GM18951 (cell line): ENCODE results near the gene MYO3B.
"Not testable (repeated sequence)": the region's sequence is repeated elsewhere in the genome, so short reads cannot be mapped to it uniquely, and the experiment has no call there.

Source experiments
- POLR2A ChIP-seq: IDR thresholded peaks from 4 replicates; pipeline ENCODE4 v1.6.1; 2011; ENCODE audit warnings: mild to moderate bottlenecking; ENCODE audit not compliant: insufficient read length, insufficient read depth; ENCODE audit errors: extremely low read depth
- in situ Hi-C: fragments of 300-500 bp; cut with MboI; formaldehyde crosslinking; loops from one replicate; pipeline ENCODE4 v1.12.0; 2022; ENCODE audit warnings: low sequenced_read_pairs, mixed read lengths, inconsistent platforms; ENCODE audit not compliant: unreplicated experiment

MYO3B gene

DNA sequence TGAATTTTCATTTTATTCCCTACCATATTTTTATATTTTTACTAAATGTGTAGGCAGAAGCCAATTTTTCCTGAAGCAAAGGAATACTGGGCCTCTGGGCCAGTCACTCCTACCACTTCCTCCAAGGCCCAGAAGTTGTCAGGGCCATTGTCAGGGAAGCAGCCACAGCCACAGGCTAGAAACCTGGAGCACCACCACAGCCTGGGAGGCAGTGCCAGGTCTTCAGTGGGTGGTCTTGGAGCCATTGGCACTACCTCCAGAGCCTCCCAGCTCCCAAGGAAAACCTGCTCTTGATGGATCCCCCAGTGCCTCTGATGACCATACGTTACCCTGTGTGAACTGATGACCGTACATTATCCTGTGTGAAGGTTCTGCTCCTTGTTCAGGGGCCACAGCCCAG lies 401.6 kb downstream of the MYO3B start:
- no peak for TF ChIP-seq POLR2A
- in situ Hi-C loops = no loop called here

DNA sequence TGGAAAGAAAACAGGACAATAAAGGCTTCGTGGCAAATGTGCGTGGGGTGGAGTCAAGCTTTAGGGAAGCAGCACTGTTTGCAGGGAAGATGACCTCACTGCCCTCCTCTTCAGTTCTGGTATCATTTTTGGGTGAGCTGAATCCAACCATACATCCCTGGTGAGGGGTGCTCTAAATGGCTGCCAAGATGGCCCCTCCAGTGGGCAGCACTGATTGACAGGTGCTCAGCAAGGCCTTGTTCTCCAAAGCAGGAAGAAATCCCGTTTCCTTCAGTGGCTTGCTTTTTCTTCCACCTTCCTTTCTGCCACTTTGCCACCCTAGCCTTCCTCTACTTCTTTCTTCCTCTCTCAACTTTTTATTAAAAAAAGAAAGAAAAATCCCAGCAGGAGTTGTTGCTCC lies 404.4 kb downstream of the MYO3B start:
- no peak for TF ChIP-seq POLR2A
- in situ Hi-C loops = no loop called here

DNA sequence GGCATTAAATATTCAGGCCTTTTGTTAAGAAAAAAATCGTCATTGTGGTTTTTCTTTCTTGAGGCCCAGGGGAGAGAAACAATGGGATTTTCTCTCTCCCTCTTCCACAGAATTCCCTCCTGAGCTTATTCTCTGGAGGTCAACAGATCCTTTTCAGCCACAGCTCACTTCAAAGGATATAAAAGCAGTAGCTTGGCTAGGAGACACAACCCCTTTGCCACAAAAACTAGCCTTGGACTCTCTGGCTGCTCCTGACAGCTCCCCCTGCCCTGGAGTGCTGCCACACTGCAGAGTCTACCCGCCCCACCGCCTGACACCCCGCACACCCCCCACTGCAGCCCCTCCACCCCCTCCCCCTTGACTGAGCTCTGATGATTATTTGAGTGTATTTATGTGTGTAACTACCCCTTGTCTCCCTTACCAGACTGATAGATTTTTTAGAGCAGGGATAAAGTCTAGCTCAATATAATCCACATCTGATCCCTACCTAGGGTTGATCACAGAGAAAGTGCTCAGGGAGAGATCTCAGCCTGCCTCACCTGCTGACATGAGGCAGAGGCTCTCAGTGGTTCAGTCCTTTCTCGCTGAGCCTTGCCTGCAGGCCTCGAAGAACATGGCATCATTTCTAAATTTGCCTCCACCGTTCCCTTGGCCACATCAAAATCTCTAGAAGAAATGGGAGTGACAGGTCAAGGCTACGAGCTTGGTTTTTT lies 405.0 kb downstream of the MYO3B start:
- TF ChIP-seq POLR2A = no peak
- in situ Hi-C loops = no loop called here

DNA sequence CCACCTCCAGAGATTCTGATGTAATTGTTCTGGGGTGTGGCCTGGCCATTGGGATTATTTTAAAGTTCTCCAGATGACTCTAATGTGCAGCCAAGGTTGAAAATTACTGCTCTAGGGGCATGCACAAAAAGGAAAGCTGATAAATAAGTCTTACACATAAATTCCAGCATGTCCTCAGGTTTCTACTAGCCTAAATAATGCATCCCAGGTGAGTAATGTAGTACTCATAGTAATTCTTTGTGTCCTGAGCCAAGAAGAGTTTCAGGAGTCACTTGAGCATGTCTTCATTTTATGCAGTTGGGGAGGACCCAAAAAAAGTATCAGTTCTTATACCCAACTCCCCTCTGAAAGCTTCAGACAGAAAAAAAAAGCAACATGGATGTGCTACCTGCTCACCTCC lies 407.1 kb downstream of the MYO3B start:
- in situ Hi-C loops = no loop called here
- TF ChIP-seq POLR2A = no peak

DNA sequence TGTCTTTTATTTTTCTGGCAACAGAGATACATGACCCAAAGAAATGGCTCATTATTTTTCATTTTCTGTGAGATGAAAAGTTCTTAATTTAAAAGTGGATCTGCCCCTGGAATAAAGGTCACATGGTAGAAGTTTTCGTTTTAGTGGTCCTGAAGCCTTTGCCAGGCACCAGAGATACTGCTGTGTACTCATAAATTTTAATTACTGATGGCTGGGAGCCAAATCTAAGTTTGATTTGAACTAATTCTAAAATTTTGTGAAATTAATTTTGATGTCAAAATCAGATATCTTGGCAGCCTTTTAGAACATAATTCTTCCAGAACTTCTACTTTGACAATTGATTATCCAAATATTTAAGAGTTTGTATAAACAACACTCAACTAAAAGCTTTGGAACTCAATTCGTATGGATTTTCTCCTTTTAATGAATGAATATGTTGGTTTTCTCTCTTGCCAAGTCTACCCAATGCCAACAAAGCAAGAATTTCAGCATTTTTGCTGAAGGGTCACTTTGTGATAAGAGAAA lies 408.7 kb downstream of the MYO3B start:
- no peak for TF ChIP-seq POLR2A
- in situ Hi-C loops = no loop called here

DNA sequence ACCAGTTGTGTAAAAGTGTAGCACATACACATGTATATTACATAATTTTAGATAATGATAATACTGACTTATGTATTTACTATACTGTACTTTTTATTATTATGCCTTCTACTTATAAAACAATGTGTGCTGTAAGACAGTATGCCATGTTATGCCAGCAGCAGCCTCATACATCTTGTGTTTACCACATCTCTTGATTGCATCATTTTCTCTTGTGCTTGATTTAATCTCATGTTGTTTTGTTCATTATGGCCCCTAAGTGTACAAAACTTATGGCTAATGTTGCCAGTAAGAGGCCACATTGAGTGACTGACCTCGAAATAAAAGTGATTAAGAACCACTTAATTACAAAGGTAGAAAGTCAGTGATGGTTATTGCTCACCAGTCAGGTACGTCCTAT lies 409.2 kb downstream of the MYO3B start:
- in situ Hi-C loops = no loop called here
- no peak for TF ChIP-seq POLR2A

DNA sequence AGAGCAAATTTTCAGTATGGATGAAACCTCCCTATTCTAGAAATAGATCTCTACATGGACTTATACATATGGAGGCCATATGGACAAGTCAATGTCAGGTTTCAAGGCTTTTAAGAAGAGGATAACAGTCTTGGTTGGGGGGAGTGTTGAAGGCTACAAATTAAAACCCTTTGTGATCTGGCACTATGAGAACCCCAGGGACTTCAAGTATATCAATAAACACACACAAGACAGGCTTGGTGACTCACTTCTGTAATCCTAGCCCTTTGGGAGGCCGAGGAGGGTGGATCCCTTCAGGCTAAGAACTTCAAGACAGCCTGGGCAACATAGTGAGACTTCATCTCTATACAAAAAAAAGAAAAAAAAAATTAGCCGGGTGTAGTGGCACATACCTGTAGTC lies 410.0 kb downstream of the MYO3B start:
- TF ChIP-seq POLR2A = no peak
- in situ Hi-C loops = no loop called here

DNA sequence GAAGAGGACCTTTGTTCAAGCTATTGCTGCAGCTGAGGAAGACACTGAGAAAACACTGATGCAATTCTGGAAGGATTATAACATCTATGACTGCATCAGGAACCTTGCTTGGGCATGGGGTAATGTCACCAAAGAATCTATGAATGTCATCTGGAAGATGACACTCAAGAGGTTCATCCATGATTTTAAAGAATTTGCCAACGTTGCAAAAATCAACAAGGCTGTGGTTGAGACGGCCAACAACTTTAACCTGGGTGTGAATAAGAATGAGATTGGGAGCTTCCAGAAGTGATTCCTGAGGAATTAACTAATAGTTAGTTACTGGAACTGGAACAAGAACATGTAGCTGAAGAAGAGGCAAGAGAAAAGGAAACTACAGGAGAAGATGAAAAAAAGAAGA lies 410.8 kb downstream of the MYO3B start:
- in situ Hi-C loops = no loop called here
- TF ChIP-seq POLR2A = no peak

DNA sequence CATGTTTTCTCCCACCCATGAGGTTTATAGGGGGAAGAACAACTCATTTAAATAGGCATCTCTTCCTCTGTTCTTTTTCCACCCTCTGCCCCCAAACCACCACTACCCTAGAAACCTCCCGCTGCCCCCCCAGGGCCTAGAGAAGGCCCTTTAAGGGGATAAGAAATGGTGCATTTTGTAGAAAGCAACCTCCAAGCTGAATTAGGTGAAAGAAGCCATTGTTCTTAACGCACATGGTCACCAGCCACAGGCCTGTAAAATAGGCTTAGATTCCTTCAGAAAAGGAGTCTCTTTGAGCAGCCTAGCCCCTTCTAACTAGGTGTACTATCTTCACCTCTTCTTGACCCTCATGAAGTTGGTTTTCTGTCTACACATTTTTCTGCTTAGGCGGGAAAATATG lies 418.6 kb downstream of the MYO3B start:
- no peak for TF ChIP-seq POLR2A
- in situ Hi-C loops = no loop called here

DNA sequence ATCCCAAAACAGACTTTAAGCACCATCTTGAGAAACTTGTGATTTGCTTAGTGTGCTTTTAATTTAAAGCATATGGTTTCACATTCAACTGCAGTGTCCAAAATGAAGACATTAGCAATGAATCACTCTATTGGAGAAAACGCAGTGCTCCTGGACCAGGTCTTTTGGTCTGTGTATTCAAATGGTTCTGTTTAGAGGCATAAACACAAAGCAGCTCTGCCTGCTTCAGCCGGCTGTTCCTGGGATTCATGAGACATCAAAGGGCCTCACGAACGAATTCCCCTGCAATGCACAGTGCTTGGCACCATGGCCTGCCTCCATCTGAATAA lies 420.1 kb downstream of the MYO3B start:
- TF ChIP-seq POLR2A = no peak
- in situ Hi-C loops = no loop called here

DNA sequence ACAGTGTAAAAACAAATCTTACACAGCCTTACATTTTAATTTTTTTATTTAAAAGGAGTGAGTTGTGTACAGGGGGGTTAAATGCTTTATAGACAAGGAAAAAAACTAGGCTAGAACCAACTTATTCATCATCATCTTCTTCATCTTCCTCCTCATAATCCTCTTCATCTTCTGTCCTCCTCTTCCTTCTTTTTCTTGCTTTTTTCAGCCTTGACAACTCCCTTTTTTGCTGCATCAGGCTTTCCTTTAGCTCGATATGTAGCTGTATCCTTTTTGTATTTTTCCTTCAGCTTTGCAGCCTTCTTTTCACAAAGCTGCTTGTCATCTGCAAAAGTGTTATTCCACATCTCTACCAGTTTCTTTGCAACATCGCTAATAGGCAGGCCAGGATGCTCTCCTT lies 423.5 kb downstream of the MYO3B start:
- in situ Hi-C loops = no loop called here
- TF ChIP-seq POLR2A = no peak

DNA sequence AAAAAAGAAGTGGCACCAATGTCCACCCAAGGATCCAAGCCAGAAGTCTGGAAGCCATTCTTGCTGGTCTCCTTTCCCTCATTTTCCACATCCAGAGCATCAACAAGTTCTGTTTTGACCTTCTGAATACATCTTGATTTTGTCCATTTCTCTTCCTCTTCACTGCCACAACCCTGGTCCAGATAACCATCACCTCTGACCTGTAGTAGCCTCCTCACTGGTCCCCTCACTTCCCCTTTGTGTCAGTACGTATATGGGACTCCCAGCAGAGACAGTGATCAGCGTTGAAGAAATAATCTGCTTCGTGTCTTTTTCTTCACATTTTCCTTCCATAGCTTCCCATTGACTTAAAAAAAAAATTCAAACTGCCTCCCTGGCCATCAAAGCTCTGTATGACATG lies 427.9 kb downstream of the MYO3B start:
- TF ChIP-seq POLR2A = no peak
- in situ Hi-C loops = no loop called here

DNA sequence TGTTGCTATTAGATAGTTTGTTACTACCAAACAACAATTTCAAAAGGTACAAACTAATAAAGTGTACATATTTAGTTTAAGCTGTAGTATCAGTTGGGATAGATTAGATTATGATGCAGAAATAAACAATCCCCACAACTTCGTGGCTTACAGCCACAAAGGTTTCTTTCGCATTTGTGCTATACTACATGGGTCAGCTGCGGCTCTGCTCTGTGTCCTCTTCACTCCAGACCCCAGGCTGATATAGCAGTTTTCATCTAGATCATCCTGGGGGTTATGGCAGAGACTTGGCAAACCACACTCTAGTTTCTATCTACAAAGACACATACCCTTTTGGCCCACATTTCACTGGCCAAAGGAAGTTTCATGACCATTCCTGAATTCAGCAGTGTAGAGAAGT lies 429.2 kb downstream of the MYO3B start:
- no peak for TF ChIP-seq POLR2A
- in situ Hi-C loops = no loop called here

DNA sequence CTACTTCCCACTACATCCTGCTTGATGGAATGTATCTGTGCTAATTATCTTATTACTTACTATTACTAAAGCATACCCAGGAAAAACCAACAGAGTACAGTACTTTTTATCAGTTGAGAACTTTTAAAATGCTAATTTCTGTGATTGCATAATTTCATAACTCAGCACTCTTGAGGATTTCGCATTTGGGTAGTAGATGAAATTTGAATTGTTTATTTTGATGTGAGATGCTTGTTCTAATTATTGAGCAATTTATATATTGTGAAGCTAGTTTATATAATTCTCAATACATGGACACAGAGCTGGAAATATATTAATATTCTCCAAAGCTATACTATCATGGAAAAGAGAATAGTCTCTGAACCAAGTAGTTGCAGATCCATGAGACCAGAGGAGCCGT lies 432.7 kb downstream of the MYO3B start:
- TF ChIP-seq POLR2A = no peak
- in situ Hi-C loops = no loop called here

DNA sequence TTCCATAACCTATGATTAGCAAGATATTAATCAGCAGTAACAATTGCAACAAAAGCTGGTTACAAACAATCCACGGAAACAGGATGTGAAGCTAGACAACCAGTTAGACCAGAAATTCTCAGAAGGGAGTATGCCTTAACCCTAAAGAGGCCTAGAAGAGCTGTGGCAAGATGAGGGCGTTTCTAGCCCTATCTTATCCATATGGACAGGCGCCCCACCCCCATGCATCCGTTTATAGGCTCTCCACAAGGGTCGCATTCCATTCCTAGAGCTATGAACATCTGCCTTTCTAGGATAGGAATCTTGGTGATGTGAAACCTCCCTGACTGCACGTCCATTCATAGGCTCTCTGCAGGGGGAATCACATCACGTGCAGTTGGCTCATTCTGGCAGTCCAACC lies 441.0 kb downstream of the MYO3B start:
- in situ Hi-C loops = not testable (repeated sequence)

DNA sequence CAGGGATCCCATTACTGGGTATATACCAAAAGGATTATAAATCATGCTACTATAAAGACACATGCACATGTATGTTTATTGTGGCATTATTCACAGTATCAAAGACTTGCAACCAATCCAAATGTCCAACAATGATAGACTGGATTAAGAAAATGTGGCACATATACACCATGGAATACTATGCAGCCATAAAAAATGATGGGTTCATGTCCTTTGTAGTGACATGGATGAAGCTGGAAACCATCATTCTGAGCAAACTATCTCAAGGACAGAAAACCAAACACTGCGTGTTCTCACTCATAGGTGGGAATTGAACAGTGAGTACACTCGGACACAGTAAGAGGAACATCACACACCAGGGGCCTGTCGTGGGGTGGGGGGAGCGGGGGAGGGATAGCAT lies 457.1 kb downstream of the MYO3B start:
- in situ Hi-C loops = not testable (repeated sequence)
